Tibial nerve (tissue), 4 donors: Measurements from ENCODE around the gene GPC5.

Experiments used
- CTCF ChIP-seq, 5 experiments: fragments of 200-600 bp in 3 of 5; fragments of 450-650 bp in 2 of 5; sonication (generic) in 3 of 5; IDR thresholded peaks; one replicate each; pipeline ENCODE4 v1.5.1; 2016 to 2019; ENCODE audit warnings: antibody characterized with exemption in 5 of 5, mild to moderate bottlenecking in 3 of 5, moderate library complexity in 2 of 5
- EP300 ChIP-seq, 2 donors: sonication (generic); formaldehyde crosslinking; IDR thresholded peaks; one replicate each; pipeline ENCODE4 v1.6.1; 2017; ENCODE audit warnings: antibody characterized with exemption in 2 of 2, mild to moderate bottlenecking in 1 of 2

GRCh38 chr13:92682832-92683517 lies 1284.6 kb downstream of the GPC5 start:
- TF ChIP-seq CTCF (IDR thresholded peaks at IDR 0.05) (no peak), EP300 (IDR thresholded peaks at IDR 0.05) (no peak)
